ENCODE data around the gene IL1RL1. TPM values are rescaled to one million over a fixed set of nuclear protein-coding genes. Genes with fewer than 3 reads are reported as not detected.
"Not testable (repeated sequence)": the region's sequence is repeated elsewhere in the genome, so short reads cannot be mapped to it uniquely, and the experiment has no call there.

The IL1RL1 gene
- polyA plus RNA-seq, 2 of the 4 experiments (the other 2 are of a cell fraction) = 0.04 to 0.84 TPM

- Histone ChIP-seq H3K9me3 (no peaks in the 10 kb centered on the region; the same call in 2 of the 3 replicates), H3K27ac (no peak overlapping the region), H3K4me2 (no peak overlapping the region), H3K4me3 (no peak overlapping the region), H3K4me1 (no peaks in the 10 kb centered on the region)
- CTCF ChIA-PET = no interaction called here
- no peak for TF ChIP-seq EP300 (IDR thresholded peaks at IDR 0.05)
- TF ChIP-seq JUNB (IDR thresholded peaks at IDR 0.05) = no peak
- TF ChIP-seq MAFK (IDR thresholded peaks at IDR 0.05; ENCODE audit: partially characterized antibody) = no peak
- no peak for TF ChIP-seq MYC (IDR thresholded peaks at IDR 0.05; ENCODE audit: borderline replicate concordance, low read length)
- no peak for TF ChIP-seq PBX3 (IDR thresholded peaks at IDR 0.05)
- no peak for TF ChIP-seq RFX5 (IDR thresholded peaks at IDR 0.05)
- no peak for TF ChIP-seq SMC3 (IDR thresholded peaks at IDR 0.05)
- TF ChIP-seq REST (IDR thresholded peaks at IDR 0.05) = no peak
- TF ChIP-seq E2F6 (IDR thresholded peaks at IDR 0.05; ENCODE audit: borderline replicate concordance, low read depth) = no peak
- TF ChIP-seq RNF2 (IDR thresholded peaks at IDR 0.05; ENCODE audit: borderline replicate concordance, low read depth) = no peak
- no peak for TF ChIP-seq GATA3 (IDR thresholded peaks at IDR 0.05; ENCODE audit: borderline replicate concordance)
- no peak for TF ChIP-seq EHMT2 (IDR thresholded peaks at IDR 0.05; ENCODE audit: low read depth)
- no peak for TF ChIP-seq HDAC2 (IDR thresholded peaks at IDR 0.05)
- FAIRE-seq = no peak
- ATAC-seq = no peak
- POLR2A ChIA-PET = no interaction called here
- no peak for DNase-seq (ENCODE audit: low read depth in 1 of 2, low spot score in 1 of 2)
- WGBS (ENCODE audit: missing lambda C conversion rate) = 4% methylated on average over 2 of the region's 2 CpGs
Observed at GRCh38 chr2:102317715-102318114, 6.4 kb downstream of the IL1RL1 start.

- 23% methylated on average over 2 of the region's 2 CpGs for WGBS (ENCODE audit: missing lambda C conversion rate)
- ATAC-seq (peak in 1 of 2 experiments; percentile 42; a peak in 2 of 6 replicates), FAIRE-seq (no peak), DNase-seq (ENCODE audit: low read depth in 1 of 2, low spot score in 1 of 2) (no peak)
- Histone ChIP-seq H3K4me3 (no peak overlapping the region), H3K27ac (no peak overlapping the region), H3K4me2 (no peak overlapping the region), H3K9me3 (no peaks in the 10 kb centered on the region; the same call in 2 of the 3 replicates), H3K4me1 (no peaks in the 10 kb centered on the region)
- ChIA-PET POLR2A (no interaction called here), CTCF (interaction anchor here (0.6 kb wide), 1 partner anchor 78 kb away, joined by 4 read pairs; no protein-coding TSS in a partner anchor)
- no peak for TF ChIP-seq FOXS1 (CRISPR knock-in tag; IDR thresholded peaks at IDR 0.05)
- TF ChIP-seq KDM5A (IDR thresholded peaks at IDR 0.05) = no peak
Observed at GRCh38 chr2:102318437-102318836, 7.1 kb downstream of the IL1RL1 start.

- ATAC-seq (no peak), DNase-seq (ENCODE audit: low read depth in 1 of 2, low spot score in 1 of 2) (no peak), FAIRE-seq (no peak)
- WGBS (ENCODE audit: missing lambda C conversion rate) = 41% methylated on average over 6 of the region's 6 CpGs
- no peak for TF ChIP-seq EHMT2 (IDR thresholded peaks at IDR 0.05; ENCODE audit: low read depth)
- TF ChIP-seq NR3C1 (IDR thresholded peaks at IDR 0.05) = no peak
- Histone ChIP-seq H3K27ac (no peak overlapping the region), H3K4me1 (no peaks in the 10 kb centered on the region), H3K4me3 (no peak overlapping the region), H3K4me2 (no peak overlapping the region), H3K9me3 (no peaks in the 10 kb centered on the region; the same call in 2 of the 3 replicates)
- POLR2A ChIA-PET = no interaction called here
- CTCF ChIA-PET = no interaction called here
Observed at GRCh38 chr2:102321941-102322719, 10.8 kb downstream of the IL1RL1 start.

GRCh38 chr2:102324914-102325313 lies 13.6 kb downstream of the IL1RL1 start:
- H3K27ac ChIP-seq; H3K4me3 ChIP-seq; FAIRE-seq; CTCF ChIA-PET; DNase-seq (ENCODE audit: low read depth in 1 of 2, low spot score in 1 of 2); H3K9me3 ChIP-seq; H3K4me2 ChIP-seq; POLR2A ChIA-PET; ATAC-seq; H3K4me1 ChIP-seq: not testable (repeated sequence)
- 31% methylated on average over 3 of the region's 5 CpGs for WGBS (ENCODE audit: missing lambda C conversion rate)
